ENCODE results near the gene OGFOD1.

Gene OGFOD1

GRCh38 chr16:56421313-56421712, 30.0 kb upstream of the OGFOD1 start:
- in situ Hi-C loops (cut with HindIII; ENCODE audit: low pct_unique_long_range_greater_than_20kb, low sequenced_read_pairs) = no loop called here
- no peak for DNase-seq (ENCODE audit: low read depth in 1 of 2, low spot score in 1 of 2)
- no peak for TF ChIP-seq JUND (IDR thresholded peaks at IDR 0.05; ENCODE audit: low read depth)

- in situ Hi-C loops (cut with HindIII; ENCODE audit: low pct_unique_long_range_greater_than_20kb, low sequenced_read_pairs) = no loop called here
- DNase-seq (ENCODE audit: low read depth in 1 of 2, low spot score in 1 of 2) = no peak
- TF ChIP-seq JUND (IDR thresholded peaks at IDR 0.05; ENCODE audit: low read depth) = no peak
Observed at GRCh38 chr16:56421976-56422669, 29.2 kb upstream of the OGFOD1 start.

GRCh38 chr16:56422896-56423441, 28.4 kb upstream of the OGFOD1 start:
- in situ Hi-C loops (cut with HindIII; ENCODE audit: low pct_unique_long_range_greater_than_20kb, low sequenced_read_pairs) = no loop called here
- TF ChIP-seq JUND (IDR thresholded peaks at IDR 0.05; ENCODE audit: low read depth) = no peak

GRCh38 chr16:56423584-56424403, 27.6 kb upstream of the OGFOD1 start:
- no peak for DNase-seq (ENCODE audit: low read depth in 1 of 2, low spot score in 1 of 2)
- in situ Hi-C loops (cut with HindIII; ENCODE audit: low pct_unique_long_range_greater_than_20kb, low sequenced_read_pairs) = no loop called here
- TF ChIP-seq JUND (IDR thresholded peaks at IDR 0.05; ENCODE audit: low read depth) = no peak

More at GRCh38 chr16:56422896-56423441, 28.4 kb upstream of the OGFOD1 start:
- DNase-seq (ENCODE audit: low read depth in 1 of 2, low spot score in 1 of 2) = no peak

GRCh38 chr16:56424404-56424764, 27.0 kb upstream of the OGFOD1 start:
- no peak for TF ChIP-seq JUND (IDR thresholded peaks at IDR 0.05; ENCODE audit: low read depth)
- in situ Hi-C loops (cut with HindIII; ENCODE audit: low pct_unique_long_range_greater_than_20kb, low sequenced_read_pairs) = no loop called here
- no peak for DNase-seq (ENCODE audit: low read depth in 1 of 2, low spot score in 1 of 2)

- no peak for DNase-seq (ENCODE audit: low read depth in 1 of 2, low spot score in 1 of 2)
- TF ChIP-seq JUND (IDR thresholded peaks at IDR 0.05; ENCODE audit: low read depth) = no peak
- in situ Hi-C loops (cut with HindIII; ENCODE audit: low pct_unique_long_range_greater_than_20kb, low sequenced_read_pairs) = no loop called here
Observed at GRCh38 chr16:56424791-56425438, 26.4 kb upstream of the OGFOD1 start.

- in situ Hi-C loops (cut with HindIII; ENCODE audit: low pct_unique_long_range_greater_than_20kb, low sequenced_read_pairs) = no loop called here
- peak; percentile 68 to 79 for DNase-seq (ENCODE audit: low read depth in 1 of 2, low spot score in 1 of 2)
Observed at GRCh38 chr16:56425439-56425832, 25.9 kb upstream of the OGFOD1 start, which contains the start of gene AMFR. Gene AMFR (minus strand): TSS chr16:56425545. CDS start chr16:56425327, 218 bp downstream.

GRCh38 chr16:56426585-56426984, 24.8 kb upstream of the OGFOD1 start:
- no peak for TF ChIP-seq JUND (IDR thresholded peaks at IDR 0.05; ENCODE audit: low read depth)
- in situ Hi-C loops (cut with HindIII; ENCODE audit: low pct_unique_long_range_greater_than_20kb, low sequenced_read_pairs) = no loop called here
- DNase-seq (ENCODE audit: low read depth in 1 of 2, low spot score in 1 of 2) = no peak

More at GRCh38 chr16:56425439-56425832, 25.9 kb upstream of the OGFOD1 start, which contains the start of gene AMFR:
- no peak for TF ChIP-seq JUND (IDR thresholded peaks at IDR 0.05; ENCODE audit: low read depth)

- in situ Hi-C loops (cut with HindIII; ENCODE audit: low pct_unique_long_range_greater_than_20kb, low sequenced_read_pairs) = no loop called here
- TF ChIP-seq JUND (IDR thresholded peaks at IDR 0.05; ENCODE audit: low read depth) = no peak
- no peak for DNase-seq (ENCODE audit: low read depth in 1 of 2, low spot score in 1 of 2)
Observed at GRCh38 chr16:56428091-56428490, 23.3 kb upstream of the OGFOD1 start.

GRCh38 chr16:56436258-56436657, 15.1 kb upstream of the OGFOD1 start:
- TF ChIP-seq JUND (IDR thresholded peaks at IDR 0.05; ENCODE audit: low read depth) = no peak
- no peak for DNase-seq (ENCODE audit: low read depth in 1 of 2, low spot score in 1 of 2)
- in situ Hi-C loops (cut with HindIII; ENCODE audit: low pct_unique_long_range_greater_than_20kb, low sequenced_read_pairs) = no loop called here

GRCh38 chr16:56438038-56438437, 13.3 kb upstream of the OGFOD1 start:
- no peak for TF ChIP-seq JUND (IDR thresholded peaks at IDR 0.05; ENCODE audit: low read depth)
- in situ Hi-C loops (cut with HindIII; ENCODE audit: low pct_unique_long_range_greater_than_20kb, low sequenced_read_pairs) = no loop called here
- DNase-seq (ENCODE audit: low read depth in 1 of 2, low spot score in 1 of 2) = no peak

- no peak for DNase-seq (ENCODE audit: low read depth in 1 of 2, low spot score in 1 of 2)
- TF ChIP-seq JUND (IDR thresholded peaks at IDR 0.05; ENCODE audit: low read depth) = no peak
- in situ Hi-C loops (cut with HindIII; ENCODE audit: low pct_unique_long_range_greater_than_20kb, low sequenced_read_pairs) = no loop called here
Observed at GRCh38 chr16:56447286-56447685, 4.1 kb upstream of the OGFOD1 start.
